Breast epithelium (tissue), 4 donors: ENCODE results near the gene EFCAB8. TPM values are rescaled to one million over a fixed set of nuclear protein-coding genes. Genes with fewer than 3 reads are reported as not detected.
"Not testable (repeated sequence)": the region's sequence is repeated elsewhere in the genome, so short reads cannot be mapped to it uniquely, and the experiment has no call there.

Experiments used
- DNase-seq, 2 donors: peaks; one replicate each; pipeline ENCODE4 v3.0.0-alpha.2; 2019; ENCODE audit warnings: low spot score in 2 of 2
- H3K27ac ChIP-seq, 2 donors: fragments of 200-600 bp; sonication (generic) in 1 of 2; one replicate each; pipeline ENCODE4 v1.5.1; 2016 to 2019; ENCODE audit warnings: mild to moderate bottlenecking in 1 of 2
- H3K27me3 ChIP-seq, 2 donors: fragments of 200-600 bp; sonication (generic) in 1 of 2; one replicate each; pipeline versions ENCODE4 v1.5.1 to v1.6.0; 2017 to 2019; ENCODE audit warnings: control low read depth in 1 of 2, mild to moderate bottlenecking in 1 of 2
- H3K36me3 ChIP-seq: fragments of 200-600 bp; one replicate; pipeline ENCODE4 v1.5.1; 2019
- H3K4me1 ChIP-seq, 2 donors: fragments of 200-600 bp; sonication (generic); one replicate each; pipeline ENCODE4 v1.5.1; 2016 to 2019; ENCODE audit warnings: control low read depth in 1 of 2
- H3K4me3 ChIP-seq, 3 donors: fragments of 200-600 bp; sonication (generic); 1 replicate in 2 of 3; 2 replicates in 1 of 3; pipeline ENCODE4 v1.5.1; 2016 to 2019; ENCODE audit warnings: mild to moderate bottlenecking in 3 of 3, moderate library complexity in 2 of 3
- H3K9me3 ChIP-seq, 2 donors: fragments of 200-600 bp; sonication (generic) in 1 of 2; one replicate each; pipeline ENCODE4 v1.5.1; 2016 to 2019; ENCODE audit warnings: control low read depth in 1 of 2
- POLR2A ChIP-seq: fragments of 450-650 bp; IDR thresholded peaks from one replicate; pipeline ENCODE4 v1.6.1; 2016; ENCODE audit warnings: antibody characterized with exemption, mild to moderate bottlenecking, moderate library complexity
- POLR2AphosphoS5 ChIP-seq, 3 donors: sonication (generic); formaldehyde crosslinking; IDR thresholded peaks; one replicate each; pipeline ENCODE4 v1.6.1; 2017; ENCODE audit warnings: antibody characterized with exemption in 3 of 3
- intact Hi-C: fragments of 100-400 bp; cut with DNase I; formaldehyde crosslinking; loops from one replicate; pipeline ENCODE4 v1.15.1; 2023; ENCODE audit warnings: low total_unique reads
- total RNA-seq, 3 donors: library from RNA; depleted of rRNA; stranded (reverse); fragments of >200 nt; gene quantifications; one replicate each; pipeline ENCODE4 v1.1.0, GENCODE V29; 2016
- TF ChIP-seq, protein P1 (sequence below), 3 donors: fragments of 450-650 bp; IDR thresholded peaks; one replicate each; pipeline ENCODE4 v1.5.1; 2016 to 2017; ENCODE audit warnings: antibody characterized with exemption in 3 of 3, mild to moderate bottlenecking in 3 of 3, moderate library complexity in 3 of 3

EFCAB8 gene
- total RNA-seq, 3 donors from 2014 or later = 0.32 TPM; not detected in 2

- intact Hi-C loops = no loop called here
- Histone ChIP-seq H3K4me3 (no peak overlapping the region), H3K36me3 (no peaks in the 10 kb centered on the region), H3K27me3 (no peaks in the 10 kb centered on the region), H3K27ac (no peak overlapping the region), H3K4me1 (no peaks in the 10 kb centered on the region), H3K9me3 (no peaks in the 10 kb centered on the region)
- DNase-seq = no peak
- TF ChIP-seq POLR2AphosphoS5 (IDR thresholded peaks at IDR 0.05) (no peak), POLR2A (no peak)
- TF ChIP-seq, protein P1, sequence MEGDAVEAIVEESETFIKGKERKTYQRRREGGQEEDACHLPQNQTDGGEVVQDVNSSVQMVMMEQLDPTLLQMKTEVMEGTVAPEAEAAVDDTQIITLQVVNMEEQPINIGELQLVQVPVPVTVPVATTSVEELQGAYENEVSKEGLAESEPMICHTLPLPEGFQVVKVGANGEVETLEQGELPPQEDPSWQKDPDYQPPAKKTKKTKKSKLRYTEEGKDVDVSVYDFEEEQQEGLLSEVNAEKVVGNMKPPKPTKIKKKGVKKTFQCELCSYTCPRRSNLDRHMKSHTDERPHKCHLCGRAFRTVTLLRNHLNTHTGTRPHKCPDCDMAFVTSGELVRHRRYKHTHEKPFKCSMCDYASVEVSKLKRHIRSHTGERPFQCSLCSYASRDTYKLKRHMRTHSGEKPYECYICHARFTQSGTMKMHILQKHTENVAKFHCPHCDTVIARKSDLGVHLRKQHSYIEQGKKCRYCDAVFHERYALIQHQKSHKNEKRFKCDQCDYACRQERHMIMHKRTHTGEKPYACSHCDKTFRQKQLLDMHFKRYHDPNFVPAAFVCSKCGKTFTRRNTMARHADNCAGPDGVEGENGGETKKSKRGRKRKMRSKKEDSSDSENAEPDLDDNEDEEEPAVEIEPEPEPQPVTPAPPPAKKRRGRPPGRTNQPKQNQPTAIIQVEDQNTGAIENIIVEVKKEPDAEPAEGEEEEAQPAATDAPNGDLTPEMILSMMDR (IDR thresholded peaks at IDR 0.05) = no peak
Observed at GRCh38 chr20:32934580-32934979, 75.9 kb downstream of the EFCAB8 start.

DNA sequence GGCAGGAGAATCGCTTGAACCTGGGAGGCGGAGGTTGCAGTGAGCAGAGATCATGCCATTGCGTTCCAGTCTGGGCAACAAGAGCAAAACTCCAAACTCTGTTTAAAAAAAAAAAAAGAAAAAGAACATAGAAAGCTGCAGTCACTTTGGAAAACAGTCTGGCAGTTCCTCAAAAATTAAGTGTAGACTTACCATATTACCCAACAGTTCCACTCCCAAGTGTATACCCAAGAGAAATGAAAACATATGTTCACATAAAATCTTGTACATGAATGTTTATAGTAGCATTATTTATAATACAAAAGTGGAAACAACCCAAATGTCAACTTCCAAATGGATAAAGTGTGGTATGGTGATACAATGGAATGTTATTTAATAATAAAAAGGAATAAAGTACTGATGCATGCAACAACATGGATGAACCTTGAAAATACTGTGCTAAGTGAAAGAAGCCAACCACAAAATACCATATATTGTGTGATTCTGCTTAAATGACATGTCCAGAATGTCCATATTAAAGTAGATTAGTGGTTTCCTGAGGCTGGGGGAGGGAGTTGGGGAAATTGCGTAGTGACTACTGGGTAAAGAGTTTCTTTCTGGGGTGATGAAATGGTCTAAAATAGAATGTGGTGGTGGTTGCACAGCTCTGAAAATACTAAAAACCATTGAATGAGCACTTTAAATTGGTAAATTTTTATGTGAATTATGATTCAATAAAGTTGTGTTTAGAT is 82.6 kb downstream of the EFCAB8 start:
- TF ChIP-seq POLR2A (no peak), POLR2AphosphoS5 (IDR thresholded peaks at IDR 0.05) (no peak)
- TF ChIP-seq, protein P1 (IDR thresholded peaks at IDR 0.05) = no peak
- Histone ChIP-seq H3K36me3 (no peaks in the 10 kb centered on the region), H3K27ac (no peak overlapping the region), H3K4me1 (no peaks in the 10 kb centered on the region), H3K27me3 (no peaks in the 10 kb centered on the region), H3K4me3 (no peak overlapping the region), H3K9me3 (peaks cover 4 to 10% of the 10 kb centered on the region in 2 donors)
- no peak for DNase-seq
- intact Hi-C loops = no loop called here

GRCh38 chr20:32943490-32944052 is 84.8 kb downstream of the EFCAB8 start:
- H3K9me3 ChIP-seq = peaks cover 4 to 10% of the 10 kb centered on the region in 2 donors
- no peaks in the 10 kb centered on the region for H3K4me1 ChIP-seq
- no peak for DNase-seq
- no peaks in the 10 kb centered on the region for H3K27me3 ChIP-seq
- H3K4me3 ChIP-seq = no peak overlapping the region
- no peaks in the 10 kb centered on the region for H3K36me3 ChIP-seq
- TF ChIP-seq, protein P1 (IDR thresholded peaks at IDR 0.05) = no peak
- TF ChIP-seq POLR2A (no peak), POLR2AphosphoS5 (IDR thresholded peaks at IDR 0.05) (no peak)
- intact Hi-C loops = no loop called here
- no peak overlapping the region for H3K27ac ChIP-seq

- Histone ChIP-seq H3K27me3 (no peaks in the 10 kb centered on the region), H3K9me3 (peaks cover 3 to 10% of the 10 kb centered on the region in 2 donors), H3K27ac (no peak overlapping the region), H3K4me1 (no peaks in the 10 kb centered on the region), H3K4me3 (no peak overlapping the region), H3K36me3 (no peaks in the 10 kb centered on the region)
- no peak for TF ChIP-seq POLR2A
- intact Hi-C loops = no loop called here
- DNase-seq = no peak
Observed at GRCh38 chr20:32945710-32946221, 87.0 kb downstream of the EFCAB8 start.

GRCh38 chr20:32946629-32947028 is 87.9 kb downstream of the EFCAB8 start:
- TF ChIP-seq POLR2A (no peak), POLR2AphosphoS5 (IDR thresholded peaks at IDR 0.05) (no peak)
- TF ChIP-seq, protein P1 (IDR thresholded peaks at IDR 0.05) = no peak
- Histone ChIP-seq H3K4me3 (no peak overlapping the region), H3K36me3 (no peaks in the 10 kb centered on the region), H3K4me1 (no peaks in the 10 kb centered on the region), H3K27ac (no peak overlapping the region), H3K27me3 (no peaks in the 10 kb centered on the region), H3K9me3 (peaks cover 0 to 10% of the 10 kb centered on the region in 2 donors)
- no peak for DNase-seq
- intact Hi-C loops = no loop called here

- H3K36me3 ChIP-seq, H3K9me3 ChIP-seq, DNase-seq, intact Hi-C loops, H3K27me3 ChIP-seq, H3K4me1 ChIP-seq, H3K27ac ChIP-seq, H3K4me3 ChIP-seq: not testable (repeated sequence)
Observed at GRCh38 chr20:32950539-32950938, 91.8 kb downstream of the EFCAB8 start.
